GM23338 (cell line): ENCODE measurements around the gene MTFR1L. TPM values are rescaled to one million over a fixed set of nuclear protein-coding genes. Genes with fewer than 3 reads are reported as not detected.

Experiments used
- ATAC-seq: fragments of 200-7000 bp; cut with Tn5 transposase; 3 replicates; pipeline ENCODE4 v1.9.1; 2020
- DNase-seq: peaks from one replicate; pipeline ENCODE4 v3.0.0-alpha.2; 2015; ENCODE audit warnings: low spot score
- H2AFZ ChIP-seq: fragments of 200-600 bp; sonication (generic); 2 replicates; pipeline ENCODE4 v1.8.0; 2016; ENCODE audit warnings: antibody characterized with exemption, mild to moderate bottlenecking, moderate library complexity
- H3F3A ChIP-seq: fragments of 200-600 bp; sonication (generic); replicated peaks from 2 replicates; pipeline ENCODE4 v1.8.0; 2017; ENCODE audit warnings: antibody characterized with exemption, mixed run types, low read depth
- H3K27ac ChIP-seq: fragments of 200-600 bp; sonication (generic); 2 replicates; pipeline ENCODE4 v1.6.1; 2016; ENCODE audit warnings: low read depth
- H3K27me3 ChIP-seq: fragments of 200-600 bp; sonication (generic); 2 replicates; pipeline ENCODE4 v1.8.0; 2016; ENCODE audit warnings: mild to moderate bottlenecking, mixed run types, moderate library complexity; ENCODE audit not compliant: insufficient read depth
- H3K36me3 ChIP-seq: fragments of 200-600 bp; sonication (generic); 2 replicates; pipeline ENCODE4 v1.8.0; 2016; ENCODE audit warnings: mild to moderate bottlenecking; ENCODE audit not compliant: insufficient read depth
- H3K4me1 ChIP-seq: fragments of 200-600 bp; sonication (generic); 2 replicates; pipeline ENCODE4 v1.8.0; 2016; ENCODE audit warnings: mild to moderate bottlenecking, moderate library complexity; ENCODE audit not compliant: insufficient read depth
- H3K4me2 ChIP-seq: fragments of 200-600 bp; sonication (generic); 2 replicates; pipeline ENCODE4 v1.7.1; 2017; ENCODE audit warnings: mixed run types
- H3K4me3 ChIP-seq: fragments of 200-600 bp; sonication (generic); 2 replicates; pipeline ENCODE4 v1.6.1; 2016; ENCODE audit warnings: mixed run types
- H3K79me2 ChIP-seq: fragments of 200-600 bp; sonication (generic); replicated peaks from 2 replicates; pipeline ENCODE4 v1.8.0; 2017; ENCODE audit warnings: mild to moderate bottlenecking; ENCODE audit not compliant: insufficient read depth
- H3K9me2 ChIP-seq: fragments of 200-600 bp; sonication (generic); 2 replicates; pipeline ENCODE4 v1.8.0; 2017; ENCODE audit not compliant: insufficient read depth
- H4K20me1 ChIP-seq: fragments of 200-600 bp; sonication (generic); replicated peaks from 2 replicates; pipeline ENCODE4 v1.8.0; 2017; ENCODE audit warnings: mild to moderate bottlenecking; ENCODE audit not compliant: insufficient read depth
- H3K27ac Mint-ChIP-seq: 2 replicates; pipeline ENCODE4 v1.8.0; 2020; ENCODE audit warnings: inconsistent platforms, mild to moderate bottlenecking, moderate library complexity, mixed read lengths
- H3K27me3 Mint-ChIP-seq: 3 replicates; pipeline ENCODE4 v1.8.0; 2022; ENCODE audit warnings: low read depth, mild to moderate bottlenecking, moderate library complexity, mixed read lengths, inconsistent platforms; ENCODE audit not compliant: insufficient read depth, poor library complexity
- H3K36me3 Mint-ChIP-seq: 3 replicates; pipeline ENCODE4 v1.8.0; 2021; ENCODE audit warnings: low read depth, mild to moderate bottlenecking, inconsistent platforms, moderate library complexity, mixed read lengths
- H3K4me1 Mint-ChIP-seq: 3 replicates; pipeline ENCODE4 v1.8.0; 2020; ENCODE audit warnings: mild to moderate bottlenecking, inconsistent platforms, mixed read lengths
- H3K4me3 Mint-ChIP-seq: 3 replicates; pipeline ENCODE4 v1.8.0; 2021; ENCODE audit warnings: moderate library complexity, mild to moderate bottlenecking, inconsistent platforms, mixed read lengths
- H3K9me3 Mint-ChIP-seq: 3 replicates; pipeline ENCODE4 v1.8.0; 2020; ENCODE audit warnings: moderate library complexity, mild to moderate bottlenecking, inconsistent platforms, mixed read lengths
- EZH2 ChIP-seq: fragments of 200-600 bp; sonication (generic); IDR thresholded peaks from one replicate; pipeline ENCODE4 v1.8.0; 2017; ENCODE audit warnings: antibody characterized with exemption, mild to moderate bottlenecking, low read depth; ENCODE audit not compliant: unreplicated experiment
- POLR2AphosphoS5 ChIP-seq: IDR thresholded peaks from 2 replicates; pipeline ENCODE4 v1.6.1; 2016; ENCODE audit warnings: antibody characterized with exemption, low read depth
- ZNF114 ChIP-seq: fragments of 250-450 bp; sonication (Bioruptor Pico); IDR thresholded peaks from 2 replicates; pipeline ENCODE4 v1.5.0; 2020; ENCODE audit warnings: mild to moderate bottlenecking, moderate library complexity
- ZNF331 ChIP-seq: fragments of 250-450 bp; sonication (Bioruptor Pico); IDR thresholded peaks from 2 replicates; pipeline ENCODE4 v1.5.0; 2020; ENCODE audit warnings: low read depth, mild to moderate bottlenecking, moderate library complexity
- polyA plus RNA-seq: library from polyadenylated mRNA; unstranded; fragments of >200 nt; fragmentation: Nextera tagmentation; extraction: Ambion mirVana; gene quantifications from 2 replicates; pipeline ENCODE4 v1.2.1, GENCODE V29; 2016
- total RNA-seq: library from RNA; depleted of rRNA; stranded (reverse); fragments of >200 nt; shearing (Covaris generic); gene quantifications from 2 replicates; pipeline ENCODE4 v1.2.3, GENCODE V29; 2014
- TF ChIP-seq, protein P1 (sequence below): fragments of 250-450 bp; sonication (Bioruptor Pico); IDR thresholded peaks from 2 replicates; pipeline ENCODE4 v1.5.0; 2020; ENCODE audit warnings: mild to moderate bottlenecking, moderate library complexity
- TF ChIP-seq, protein P2 (sequence below): IDR thresholded peaks from one replicate; pipeline ENCODE4 v1.6.1; 2018; ENCODE audit warnings: antibody characterized with exemption; ENCODE audit not compliant: unreplicated experiment
- TF ChIP-seq, protein P3 (sequence below), 2 experiments: fragments of 200-600 bp in 1 of 2; sonication (generic) in 1 of 2; conservative IDR thresholded peaks; 2 replicates each; pipeline versions ENCODE4 v1.5.1 to v1.6.1; 2016 to 2017; ENCODE audit warnings: antibody characterized with exemption in 2 of 2, low read depth in 2 of 2, mild to moderate bottlenecking in 2 of 2, moderate library complexity in 1 of 2
- TF ChIP-seq, protein P4 (sequence below): IDR thresholded peaks from 2 replicates; pipeline ENCODE4 v1.6.1; 2016; ENCODE audit warnings: antibody characterized with exemption

MTFR1L gene
- total and polyA plus RNA-seq, 2 experiments from 2014 or later = 14.8 to 22.7 TPM

DNA sequence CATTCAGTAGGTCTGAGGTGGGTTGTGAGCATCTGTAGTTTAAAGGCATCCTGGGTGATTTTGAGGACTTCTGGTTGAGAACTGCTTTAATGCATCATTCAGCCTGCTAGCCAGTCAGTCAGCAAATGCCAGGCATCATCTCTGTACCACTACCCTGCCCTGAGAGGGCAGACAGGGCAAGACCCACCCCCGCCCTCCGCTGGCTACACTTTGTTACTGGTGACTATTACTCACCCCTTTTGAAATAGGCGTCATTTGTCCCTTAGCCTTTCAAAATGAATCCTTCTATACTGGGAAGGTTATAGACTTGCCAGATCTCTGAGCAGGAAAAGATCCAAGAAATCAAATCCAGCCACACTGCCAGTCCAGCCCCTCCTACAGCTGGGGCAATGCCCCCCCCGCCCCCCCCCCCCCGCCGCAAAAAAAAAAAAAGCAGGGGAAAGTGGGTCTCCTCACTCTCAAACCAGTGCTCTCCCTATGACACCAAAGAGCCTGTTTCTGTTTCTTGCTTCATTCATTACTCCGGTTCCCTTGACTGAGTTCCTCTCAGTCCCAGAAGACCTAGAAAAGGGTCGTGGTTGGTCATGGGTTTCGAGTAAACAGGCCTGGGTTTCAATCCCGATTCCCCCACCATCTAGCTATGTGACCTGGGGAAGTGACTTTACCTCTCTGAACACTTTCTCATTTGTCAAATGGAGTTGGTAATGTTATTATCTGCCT lies 15.3 kb upstream of the MTFR1L start:
- Histone ChIP-seq H3F3A (peaks cover 4% of the 10 kb centered on the region; the same call in 1 of the 2 replicates), H4K20me1 (peaks cover 3% of the 10 kb centered on the region; the same call in 1 of the 2 replicates), H3K79me2 (peaks cover 7% of the 10 kb centered on the region; the same call in 1 of the 2 replicates), H3K4me2 (no peak overlapping the region), H3K27ac (no peak overlapping the region), H2AFZ (no peak overlapping the region), H3K36me3 (no peaks in the 10 kb centered on the region), H3K9me2 (no peaks in the 10 kb centered on the region), H3K4me1 (peaks cover 5% of the 10 kb centered on the region), H3K27me3 (no peaks in the 10 kb centered on the region), H3K4me3 (no peak overlapping the region)
- no peak for TF ChIP-seq ZNF114
- TF ChIP-seq, protein P1, sequence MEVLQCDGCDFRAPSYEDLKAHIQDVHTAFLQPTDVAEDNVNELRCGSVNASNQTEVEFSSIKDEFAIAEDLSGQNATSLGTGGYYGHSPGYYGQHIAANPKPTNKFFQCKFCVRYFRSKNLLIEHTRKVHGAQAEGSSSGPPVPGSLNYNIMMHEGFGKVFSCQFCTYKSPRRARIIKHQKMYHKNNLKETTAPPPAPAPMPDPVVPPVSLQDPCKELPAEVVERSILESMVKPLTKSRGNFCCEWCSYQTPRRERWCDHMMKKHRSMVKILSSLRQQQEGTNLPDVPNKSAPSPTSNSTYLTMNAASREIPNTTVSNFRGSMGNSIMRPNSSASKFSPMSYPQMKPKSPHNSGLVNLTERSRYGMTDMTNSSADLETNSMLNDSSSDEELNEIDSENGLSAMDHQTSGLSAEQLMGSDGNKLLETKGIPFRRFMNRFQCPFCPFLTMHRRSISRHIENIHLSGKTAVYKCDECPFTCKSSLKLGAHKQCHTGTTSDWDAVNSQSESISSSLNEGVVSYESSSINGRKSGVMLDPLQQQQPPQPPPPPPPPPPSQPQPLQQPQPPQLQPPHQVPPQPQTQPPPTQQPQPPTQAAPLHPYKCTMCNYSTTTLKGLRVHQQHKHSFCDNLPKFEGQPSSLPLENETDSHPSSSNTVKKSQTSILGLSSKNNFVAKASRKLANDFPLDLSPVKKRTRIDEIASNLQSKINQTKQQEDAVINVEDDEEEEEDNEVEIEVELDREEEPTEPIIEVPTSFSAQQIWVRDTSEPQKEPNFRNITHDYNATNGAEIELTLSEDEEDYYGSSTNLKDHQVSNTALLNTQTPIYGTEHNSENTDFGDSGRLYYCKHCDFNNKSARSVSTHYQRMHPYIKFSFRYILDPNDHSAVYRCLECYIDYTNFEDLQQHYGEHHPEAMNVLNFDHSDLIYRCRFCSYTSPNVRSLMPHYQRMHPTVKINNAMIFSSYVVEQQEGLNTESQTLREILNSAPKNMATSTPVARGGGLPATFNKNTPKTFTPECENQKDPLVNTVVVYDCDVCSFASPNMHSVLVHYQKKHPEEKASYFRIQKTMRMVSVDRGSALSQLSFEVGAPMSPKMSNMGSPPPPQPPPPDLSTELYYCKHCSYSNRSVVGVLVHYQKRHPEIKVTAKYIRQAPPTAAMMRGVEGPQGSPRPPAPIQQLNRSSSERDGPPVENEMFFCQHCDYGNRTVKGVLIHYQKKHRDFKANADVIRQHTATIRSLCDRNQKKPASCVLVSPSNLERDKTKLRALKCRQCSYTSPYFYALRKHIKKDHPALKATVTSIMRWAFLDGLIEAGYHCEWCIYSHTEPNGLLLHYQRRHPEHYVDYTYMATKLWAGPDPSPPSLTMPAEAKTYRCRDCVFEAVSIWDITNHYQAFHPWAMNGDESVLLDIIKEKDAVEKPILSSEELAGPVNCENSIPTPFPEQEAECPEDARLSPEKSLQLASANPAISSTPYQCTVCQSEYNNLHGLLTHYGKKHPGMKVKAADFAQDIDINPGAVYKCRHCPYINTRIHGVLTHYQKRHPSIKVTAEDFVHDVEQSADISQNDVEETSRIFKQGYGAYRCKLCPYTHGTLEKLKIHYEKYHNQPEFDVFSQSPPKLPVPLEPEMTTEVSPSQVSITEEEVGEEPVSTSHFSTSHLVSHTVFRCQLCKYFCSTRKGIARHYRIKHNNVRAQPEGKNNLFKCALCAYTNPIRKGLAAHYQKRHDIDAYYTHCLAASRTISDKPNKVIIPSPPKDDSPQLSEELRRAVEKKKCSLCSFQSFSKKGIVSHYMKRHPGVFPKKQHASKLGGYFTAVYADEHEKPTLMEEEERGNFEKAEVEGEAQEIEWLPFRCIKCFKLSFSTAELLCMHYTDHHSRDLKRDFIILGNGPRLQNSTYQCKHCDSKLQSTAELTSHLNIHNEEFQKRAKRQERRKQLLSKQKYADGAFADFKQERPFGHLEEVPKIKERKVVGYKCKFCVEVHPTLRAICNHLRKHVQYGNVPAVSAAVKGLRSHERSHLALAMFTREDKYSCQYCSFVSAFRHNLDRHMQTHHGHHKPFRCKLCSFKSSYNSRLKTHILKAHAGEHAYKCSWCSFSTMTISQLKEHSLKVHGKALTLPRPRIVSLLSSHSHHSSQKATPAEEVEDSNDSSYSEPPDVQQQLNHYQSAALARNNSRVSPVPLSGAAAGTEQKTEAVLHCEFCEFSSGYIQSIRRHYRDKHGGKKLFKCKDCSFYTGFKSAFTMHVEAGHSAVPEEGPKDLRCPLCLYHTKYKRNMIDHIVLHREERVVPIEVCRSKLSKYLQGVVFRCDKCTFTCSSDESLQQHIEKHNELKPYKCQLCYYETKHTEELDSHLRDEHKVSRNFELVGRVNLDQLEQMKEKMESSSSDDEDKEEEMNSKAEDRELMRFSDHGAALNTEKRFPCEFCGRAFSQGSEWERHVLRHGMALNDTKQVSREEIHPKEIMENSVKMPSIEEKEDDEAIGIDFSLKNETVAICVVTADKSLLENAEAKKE = no peak
- TF ChIP-seq, protein P2, sequence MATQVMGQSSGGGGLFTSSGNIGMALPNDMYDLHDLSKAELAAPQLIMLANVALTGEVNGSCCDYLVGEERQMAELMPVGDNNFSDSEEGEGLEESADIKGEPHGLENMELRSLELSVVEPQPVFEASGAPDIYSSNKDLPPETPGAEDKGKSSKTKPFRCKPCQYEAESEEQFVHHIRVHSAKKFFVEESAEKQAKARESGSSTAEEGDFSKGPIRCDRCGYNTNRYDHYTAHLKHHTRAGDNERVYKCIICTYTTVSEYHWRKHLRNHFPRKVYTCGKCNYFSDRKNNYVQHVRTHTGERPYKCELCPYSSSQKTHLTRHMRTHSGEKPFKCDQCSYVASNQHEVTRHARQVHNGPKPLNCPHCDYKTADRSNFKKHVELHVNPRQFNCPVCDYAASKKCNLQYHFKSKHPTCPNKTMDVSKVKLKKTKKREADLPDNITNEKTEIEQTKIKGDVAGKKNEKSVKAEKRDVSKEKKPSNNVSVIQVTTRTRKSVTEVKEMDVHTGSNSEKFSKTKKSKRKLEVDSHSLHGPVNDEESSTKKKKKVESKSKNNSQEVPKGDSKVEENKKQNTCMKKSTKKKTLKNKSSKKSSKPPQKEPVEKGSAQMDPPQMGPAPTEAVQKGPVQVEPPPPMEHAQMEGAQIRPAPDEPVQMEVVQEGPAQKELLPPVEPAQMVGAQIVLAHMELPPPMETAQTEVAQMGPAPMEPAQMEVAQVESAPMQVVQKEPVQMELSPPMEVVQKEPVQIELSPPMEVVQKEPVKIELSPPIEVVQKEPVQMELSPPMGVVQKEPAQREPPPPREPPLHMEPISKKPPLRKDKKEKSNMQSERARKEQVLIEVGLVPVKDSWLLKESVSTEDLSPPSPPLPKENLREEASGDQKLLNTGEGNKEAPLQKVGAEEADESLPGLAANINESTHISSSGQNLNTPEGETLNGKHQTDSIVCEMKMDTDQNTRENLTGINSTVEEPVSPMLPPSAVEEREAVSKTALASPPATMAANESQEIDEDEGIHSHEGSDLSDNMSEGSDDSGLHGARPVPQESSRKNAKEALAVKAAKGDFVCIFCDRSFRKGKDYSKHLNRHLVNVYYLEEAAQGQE = no peak
- TF ChIP-seq, protein P3, sequence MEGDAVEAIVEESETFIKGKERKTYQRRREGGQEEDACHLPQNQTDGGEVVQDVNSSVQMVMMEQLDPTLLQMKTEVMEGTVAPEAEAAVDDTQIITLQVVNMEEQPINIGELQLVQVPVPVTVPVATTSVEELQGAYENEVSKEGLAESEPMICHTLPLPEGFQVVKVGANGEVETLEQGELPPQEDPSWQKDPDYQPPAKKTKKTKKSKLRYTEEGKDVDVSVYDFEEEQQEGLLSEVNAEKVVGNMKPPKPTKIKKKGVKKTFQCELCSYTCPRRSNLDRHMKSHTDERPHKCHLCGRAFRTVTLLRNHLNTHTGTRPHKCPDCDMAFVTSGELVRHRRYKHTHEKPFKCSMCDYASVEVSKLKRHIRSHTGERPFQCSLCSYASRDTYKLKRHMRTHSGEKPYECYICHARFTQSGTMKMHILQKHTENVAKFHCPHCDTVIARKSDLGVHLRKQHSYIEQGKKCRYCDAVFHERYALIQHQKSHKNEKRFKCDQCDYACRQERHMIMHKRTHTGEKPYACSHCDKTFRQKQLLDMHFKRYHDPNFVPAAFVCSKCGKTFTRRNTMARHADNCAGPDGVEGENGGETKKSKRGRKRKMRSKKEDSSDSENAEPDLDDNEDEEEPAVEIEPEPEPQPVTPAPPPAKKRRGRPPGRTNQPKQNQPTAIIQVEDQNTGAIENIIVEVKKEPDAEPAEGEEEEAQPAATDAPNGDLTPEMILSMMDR (conservative IDR thresholded peaks at IDR 0.05; ENCODE audit: low read depth in 2 of 2) = peak in 1 of 2 experiments; percentile 26; a peak in 2 of 4 replicates
- no peak for TF ChIP-seq EZH2
- TF ChIP-seq POLR2AphosphoS5 = no peak
- no peak for TF ChIP-seq ZNF331
- TF ChIP-seq, protein P4, sequence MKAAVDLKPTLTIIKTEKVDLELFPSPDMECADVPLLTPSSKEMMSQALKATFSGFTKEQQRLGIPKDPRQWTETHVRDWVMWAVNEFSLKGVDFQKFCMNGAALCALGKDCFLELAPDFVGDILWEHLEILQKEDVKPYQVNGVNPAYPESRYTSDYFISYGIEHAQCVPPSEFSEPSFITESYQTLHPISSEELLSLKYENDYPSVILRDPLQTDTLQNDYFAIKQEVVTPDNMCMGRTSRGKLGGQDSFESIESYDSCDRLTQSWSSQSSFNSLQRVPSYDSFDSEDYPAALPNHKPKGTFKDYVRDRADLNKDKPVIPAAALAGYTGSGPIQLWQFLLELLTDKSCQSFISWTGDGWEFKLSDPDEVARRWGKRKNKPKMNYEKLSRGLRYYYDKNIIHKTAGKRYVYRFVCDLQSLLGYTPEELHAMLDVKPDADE = no peak
- ATAC-seq (no peak), DNase-seq (no peak)
- Mint-ChIP-seq H3K36me3 (peaks cover 23% of the 10 kb centered on the region), H3K4me1 (peaks cover 20% of the 10 kb centered on the region), H3K27me3 (peaks cover 3% of the 10 kb centered on the region), H3K27ac (no peak overlapping the region), H3K4me3 (no peak overlapping the region), H3K9me3 (no peaks in the 10 kb centered on the region)
